GM12878 (cell line): ENCODE measurements around the gene ASRGL1. TPM values are rescaled to one million over a fixed set of nuclear protein-coding genes. Genes with fewer than 3 reads are reported as not detected.
"Not testable (repeated sequence)": the region's sequence is repeated elsewhere in the genome, so short reads cannot be mapped to it uniquely, and the experiment has no call there.

Experiments used
- ATAC-seq: fragments of 200-7000 bp; cut with Tn5 transposase; 3 replicates; pipeline ENCODE4 v1.9.1; 2020; ENCODE audit warnings: mild to moderate bottlenecking, moderate library complexity
- BruUV-seq: library from RNA; stranded (reverse); fragments of 400-500 nt; replicated peaks from 2 replicates; lab custom pipeline; 2021; lab: Mats Ljungman, UMichigan
- CTCF ChIA-PET: fragments of 300-600 bp; sonication (Branson Sonifier 250); formaldehyde crosslinking; extraction: SDS; loops from one replicate; lab custom pipeline; 2021; ENCODE audit warnings: inconsistent platforms; lab: Yijun Ruan, JAX
- POLR2A ChIA-PET: fragments of 350-600 bp; formaldehyde crosslinking; extraction: SDS; loops from one replicate; lab custom pipeline; 2021; ENCODE audit warnings: inconsistent platforms; lab: Charles Lee
- RAD21 ChIA-PET: fragments of 300-600 bp; sonication (Branson Sonifier 250); formaldehyde crosslinking; loops from one replicate; lab custom pipeline; 2023; ENCODE audit warnings: antibody characterized with exemption; ENCODE audit not compliant: unreplicated experiment; lab: Charles Lee
- SMC1A ChIA-PET: fragments of 300-600 bp; sonication (Branson Sonifier 250); formaldehyde crosslinking; loops from one replicate; lab custom pipeline; 2023; ENCODE audit not compliant: unreplicated experiment, uncharacterized antibody; lab: Charles Lee
- DNase-seq: peaks from one replicate; pipeline ENCODE4 v3.0.0-alpha.2; 2011; ENCODE audit warnings: low read depth, low spot score
- FAIRE-seq: peaks from 3 replicates; lab custom pipeline; 2011; peaks lifted over from hg19 to GRCh38; lab: Jason Lieb, UNC
- H2AFZ ChIP-seq: 2 replicates; pipeline ENCODE4 v1.6.0; 2011; ENCODE audit warnings: low read depth, low read length, control low read depth; ENCODE audit not compliant: control insufficient read depth
- H3K27ac ChIP-seq: 2 replicates; pipeline ENCODE4 v1.5.1; 2011; ENCODE audit warnings: control low read depth; ENCODE audit not compliant: control insufficient read depth, insufficient read depth
- H3K27me3 ChIP-seq, 2 experiments: replicated peaks in 1 of 2; 2 replicates each; pipeline versions ENCODE4 v1.6.0 to v1.6.1; 2011; ENCODE audit warnings: low read length in 1 of 2; ENCODE audit not compliant: control insufficient read depth in 2 of 2, insufficient read depth in 2 of 2
- H3K36me3 ChIP-seq, 2 experiments: 2 replicates each; pipeline ENCODE4 v1.5.1; 2011; ENCODE audit warnings: low read length in 1 of 2; ENCODE audit not compliant: control insufficient read depth in 2 of 2, insufficient read depth in 2 of 2
- H3K4me1 ChIP-seq: 2 replicates; pipeline ENCODE4 v1.6.1; 2011; ENCODE audit warnings: mild to moderate bottlenecking, low read length, moderate library complexity, mixed read lengths; ENCODE audit not compliant: control insufficient read depth, insufficient read depth
- H3K4me2 ChIP-seq: 2 replicates; pipeline ENCODE4 v1.6.0; 2011; ENCODE audit warnings: control low read depth; ENCODE audit not compliant: control insufficient read depth, insufficient read depth
- H3K4me3 ChIP-seq: fragments of 200-600 bp; sonication (generic); 2 replicates; pipeline ENCODE4 v1.5.1; 2016
- H3K79me2 ChIP-seq: 2 replicates; pipeline ENCODE4 v1.6.0; 2011; ENCODE audit warnings: low read length; ENCODE audit not compliant: control insufficient read depth, insufficient read depth
- H3K9ac ChIP-seq: 2 replicates; pipeline ENCODE4 v1.8.0; 2011; ENCODE audit warnings: low read length, control low read depth, mixed read lengths; ENCODE audit not compliant: control insufficient read depth, insufficient read depth
- H3K9me3 ChIP-seq: replicated peaks from 3 replicates; pipeline ENCODE4 v1.5.1; 2011; ENCODE audit warnings: mild to moderate bottlenecking, low read length; ENCODE audit not compliant: control insufficient read depth, insufficient read depth
- H4K20me1 ChIP-seq: 2 replicates; pipeline ENCODE4 v1.6.0; 2011; ENCODE audit not compliant: control insufficient read depth, insufficient read depth
- CBX5 ChIP-seq: sonication (generic); IDR thresholded peaks from 2 replicates; pipeline ENCODE4 v1.6.1; 2016; ENCODE audit warnings: low read depth, moderate library complexity, mild to moderate bottlenecking, inconsistent platforms
- JUNB ChIP-seq: IDR thresholded peaks from 2 replicates; pipeline ENCODE4 v1.6.1; 2016; ENCODE audit warnings: antibody characterized with exemption, mild to moderate bottlenecking
- NBN ChIP-seq: fragments of 450-650 bp; IDR thresholded peaks from 2 replicates; pipeline ENCODE4 v1.6.1; 2016
- PKNOX1 ChIP-seq: fragments of 450-650 bp; IDR thresholded peaks from 2 replicates; pipeline ENCODE4 v1.6.1; 2016; ENCODE audit warnings: mild to moderate bottlenecking
- STAT1 ChIP-seq: fragments of 450-650 bp; conservative IDR thresholded peaks from 2 replicates; pipeline ENCODE4 v1.6.1; 2014; ENCODE audit warnings: antibody characterized with exemption, mild to moderate bottlenecking
- WRNIP1 ChIP-seq: IDR thresholded peaks from 2 replicates; pipeline ENCODE4 v1.6.1; 2011; ENCODE audit warnings: low read depth, low read length, improper control_type of control experiment, borderline replicate concordance
- ZNF217 ChIP-seq: fragments of 450-650 bp; IDR thresholded peaks from 2 replicates; pipeline ENCODE4 v1.6.1; 2017; ENCODE audit warnings: antibody characterized with exemption, mild to moderate bottlenecking
- WGBS: methylation state at CpG from one replicate; pipeline ENCODE4 v1.1.6; 2016; ENCODE audit warnings: low lambda C conversion rate; ENCODE audit not compliant: insufficient replicate concordance, insufficient coverage; ENCODE audit errors: missing lambda C conversion rate; 5-methylcytosine and 5-hydroxymethylcytosine counted together
- in situ Hi-C: fragments of 300-500 bp; cut with MboI; formaldehyde crosslinking; loops from 9 replicates; pipeline ENCODE4 v1.14.3; 2018; ENCODE audit warnings: mixed read lengths
- intact Hi-C: fragments of 100-400 bp; cut with micrococcal nuclease; formaldehyde crosslinking; loops from one replicate; pipeline ENCODE4 v1.14.2; 2022; ENCODE audit not compliant: unreplicated experiment
- polyA plus RNA-seq, 11 experiments: library from polyadenylated mRNA; depleted of rRNA in 4 of 11; unstranded in 6 of 11; stranded (reverse) in 5 of 11; fragments of >200 nt; fragmentation: Nextera tagmentation in 4 of 11; fragmentation: Illumina TruSeq in 1 of 11; extraction: Ambion mirVana in 4 of 11; extraction: Trizol in 1 of 11; gene quantifications; 1 replicate in 1 of 11; 2 replicates in 10 of 11; pipeline versions ENCODE4 v1.2.1 to v1.2.3, GENCODE V29; 2011 to 2016; ENCODE audit warnings: inconsistent platforms in 2 of 11, missing spikeins in 2 of 11, low read depth in 1 of 11
- total RNA-seq, 4 experiments: library from RNA; depleted of rRNA in 3 of 4; stranded (reverse); fragments of >200 nt in 3 of 4; fragmentation: Illumina TruSeq in 1 of 4; extraction: Trizol in 1 of 4; gene quantifications; 2 replicates each; pipeline versions ENCODE4 v1.2.1 to v1.2.3, GENCODE V29; 2013 to 2021

Gene ASRGL1
- total and polyA plus RNA-seq, 10 of the 15 experiments (the other 5 are each of a cell fraction or from before 2014, with no cell fraction given): 0.97 to 24.5 (median 4.8) TPM

- H4K20me1 ChIP-seq, H3K9ac ChIP-seq, ATAC-seq, intact Hi-C loops, BruUV-seq, H3K79me2 ChIP-seq, in situ Hi-C loops, H3K9me3 ChIP-seq: not testable (repeated sequence)
- RAD21 ChIA-PET: interaction anchor here (0.6 to 1.4 kb wide), 2 partner anchors 88 to 115 kb away, joined by 3 to 5 read pairs; no protein-coding TSS in a partner anchor
- Histone ChIP-seq H3K4me3 (peak overlapping the region; percentile 67; the same call in 1 of the 2 replicates), H2AFZ (peak overlapping the region; percentile 89), H3K4me2 (peak overlapping the region; percentile 97)
- POLR2A ChIA-PET: interaction anchor here (0.6 to 0.7 kb wide), 2 partner anchors 9 to 483 kb away, joined by 3 read pairs; no protein-coding TSS in a partner anchor
- 77% methylated on average over 19 of the region's 19 CpGs for WGBS
- SMC1A ChIA-PET: interaction anchor here (0.6 to 1.5 kb wide), 2 partner anchors 14 to 23 kb away, joined by 3 to 4 read pairs; no protein-coding TSS in a partner anchor
- CTCF ChIA-PET: interaction anchor here (0.6 to 4.8 kb wide), 7 partner anchors 26 to 1719 kb away, joined by 3 to 33 read pairs (median 5); no protein-coding TSS in a partner anchor
- TF ChIP-seq STAT1: 0 out of 2 replicates have a peak, but pooled peaks have one; percentile 20
- TF ChIP-seq NBN: 0 out of 2 replicates have a peak, but pooled peaks have one; percentile 26
- TF ChIP-seq ZNF217: 0 out of 2 replicates have a peak, but pooled peaks have one; percentile 20
- TF ChIP-seq, all 136 proteins: peak for 3; not testable (repeated sequence) for 133
- H3K27ac ChIP-seq, H3K4me1 ChIP-seq, FAIRE-seq, H3K36me3 ChIP-seq, H3K27me3 ChIP-seq, DNase-seq: not testable (repeated sequence)
These were observed 322 bp upstream of the ASRGL1 start for GRCh38 chr11:62336949-62337302.

GRCh38 chr11:62338218-62338617 is 970 bp downstream of the ASRGL1 start:
- H3K36me3 ChIP-seq: no peaks in the 10 kb centered on the region
- 96% methylated on average over 1 of the region's 1 CpG for WGBS
- intact Hi-C loops (no loop called here), in situ Hi-C loops (no loop called here)
- no peaks in the 10 kb centered on the region for H3K79me2 ChIP-seq
- no peak for FAIRE-seq
- no peaks in the 10 kb centered on the region for H3K9me3 ChIP-seq
- no peak overlapping the region for H3K9ac ChIP-seq
- ChIA-PET SMC1A (interaction anchor here (1.2 to 4.5 kb wide), 3 partner anchors 21 to 42 kb away, joined by 3 to 70 read pairs (median 4); no protein-coding TSS in a partner anchor), POLR2A (interaction anchor here (0.6 kb wide), 1 partner anchor 549 kb away, joined by 5 read pairs; no protein-coding TSS in a partner anchor), CTCF (interaction anchor here (0.9 to 4.8 kb wide), 18 partner anchors 14 to 319 kb away, joined by 3 to 98 read pairs (median 4); no protein-coding TSS in a partner anchor), RAD21 (interaction anchor here (0.9 to 4.1 kb wide), 3 partner anchors 38 to 204 kb away, joined by 3 to 31 read pairs (median 4); no protein-coding TSS in a partner anchor)
- H3K27me3 ChIP-seq: peaks cover 0 to 4% of the 10 kb centered on the region in 2 experiments; a peak in 2 of 4 replicates
- DNase-seq: no peak
- H3K4me1 ChIP-seq: peaks cover 4% of the 10 kb centered on the region
- H4K20me1 ChIP-seq: no peaks in the 10 kb centered on the region
- no peak overlapping the region for H3K4me3 ChIP-seq
- no peak overlapping the region; the same call in 1 of the 2 replicates for H2AFZ ChIP-seq
- no peak overlapping the region for H3K27ac ChIP-seq
- no peak for TF ChIP-seq JUNB
- no peak for TF ChIP-seq CBX5
- no peak for TF ChIP-seq WRNIP1
- TF ChIP-seq PKNOX1: peak; percentile 42; the same call in 1 of the 2 replicates
- peak overlapping the region; percentile 97 for H3K4me2 ChIP-seq
- TSS peak; percentile 54 for BruUV-seq
- ATAC-seq: no peak
